Suprapubic skin (tissue), 4 donors: ENCODE results near the gene DSCAM.

Experiments used
- POLR2A ChIP-seq, 2 donors: fragments of 450-650 bp; IDR thresholded peaks; one replicate each; pipeline ENCODE4 v1.6.1; 2017; ENCODE audit warnings: antibody characterized with exemption in 2 of 2, mild to moderate bottlenecking in 2 of 2, moderate library complexity in 2 of 2
- POLR2AphosphoS5 ChIP-seq, 3 donors: sonication (generic); formaldehyde crosslinking; IDR thresholded peaks; one replicate each; pipeline ENCODE4 v1.6.1; 2017; ENCODE audit warnings: antibody characterized with exemption in 3 of 3
- TF ChIP-seq, protein P1 (sequence below), 2 donors: fragments of 200-600 bp in 1 of 2; fragments of 450-650 bp in 1 of 2; sonication (generic) in 1 of 2; IDR thresholded peaks; one replicate each; pipeline ENCODE4 v1.5.1; 2016 to 2019; ENCODE audit warnings: antibody characterized with exemption in 2 of 2, mild to moderate bottlenecking in 1 of 2, moderate library complexity in 1 of 2

DNA sequence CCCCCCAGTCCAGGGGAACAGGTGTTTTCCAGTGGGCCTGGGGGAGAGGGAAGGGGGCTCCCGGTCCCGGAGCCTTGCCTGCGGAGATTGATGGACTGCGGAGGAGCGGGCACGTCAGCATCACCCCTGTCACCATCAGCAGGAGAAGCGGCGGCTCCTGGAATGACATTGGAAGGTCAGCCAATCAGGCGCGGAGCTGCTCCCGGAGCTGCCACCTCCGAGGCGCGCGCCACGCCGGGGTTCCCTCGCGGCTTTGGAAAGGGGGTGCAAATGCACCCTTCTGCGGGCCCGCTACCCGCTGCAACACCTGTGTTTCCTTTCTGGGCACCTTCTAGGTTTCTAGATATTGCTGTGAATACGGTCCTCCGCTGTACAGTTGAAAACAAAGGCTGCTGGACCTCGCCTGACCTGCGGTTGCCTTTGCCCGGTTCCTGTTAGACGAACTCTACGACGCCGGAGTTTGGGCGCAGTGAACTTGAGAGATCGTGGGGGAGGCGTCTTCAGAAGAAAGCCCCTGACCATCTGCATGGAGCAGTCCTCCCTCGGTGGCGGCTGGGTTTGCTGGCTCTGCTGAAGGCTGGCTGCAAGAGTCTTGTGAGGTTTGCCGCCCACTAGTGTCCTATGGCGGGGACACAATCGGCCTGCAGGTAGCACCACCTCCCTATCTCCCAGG lies 5.3 kb downstream of the DSCAM start:
- TF ChIP-seq, protein P1, sequence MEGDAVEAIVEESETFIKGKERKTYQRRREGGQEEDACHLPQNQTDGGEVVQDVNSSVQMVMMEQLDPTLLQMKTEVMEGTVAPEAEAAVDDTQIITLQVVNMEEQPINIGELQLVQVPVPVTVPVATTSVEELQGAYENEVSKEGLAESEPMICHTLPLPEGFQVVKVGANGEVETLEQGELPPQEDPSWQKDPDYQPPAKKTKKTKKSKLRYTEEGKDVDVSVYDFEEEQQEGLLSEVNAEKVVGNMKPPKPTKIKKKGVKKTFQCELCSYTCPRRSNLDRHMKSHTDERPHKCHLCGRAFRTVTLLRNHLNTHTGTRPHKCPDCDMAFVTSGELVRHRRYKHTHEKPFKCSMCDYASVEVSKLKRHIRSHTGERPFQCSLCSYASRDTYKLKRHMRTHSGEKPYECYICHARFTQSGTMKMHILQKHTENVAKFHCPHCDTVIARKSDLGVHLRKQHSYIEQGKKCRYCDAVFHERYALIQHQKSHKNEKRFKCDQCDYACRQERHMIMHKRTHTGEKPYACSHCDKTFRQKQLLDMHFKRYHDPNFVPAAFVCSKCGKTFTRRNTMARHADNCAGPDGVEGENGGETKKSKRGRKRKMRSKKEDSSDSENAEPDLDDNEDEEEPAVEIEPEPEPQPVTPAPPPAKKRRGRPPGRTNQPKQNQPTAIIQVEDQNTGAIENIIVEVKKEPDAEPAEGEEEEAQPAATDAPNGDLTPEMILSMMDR (IDR thresholded peaks at IDR 0.05) = no peak
- TF ChIP-seq POLR2AphosphoS5 (IDR thresholded peaks at IDR 0.05) = no peak
- TF ChIP-seq POLR2A (IDR thresholded peaks at IDR 0.05) = no peak
